Neural cell (in vitro differentiated cells): Measurements from ENCODE around the gene NFKBIA.
"Not testable (repeated sequence)": the region's sequence is repeated elsewhere in the genome, so short reads cannot be mapped to it uniquely, and the experiment has no call there.

Source experiments
- POLR2AphosphoS5 ChIP-seq: IDR thresholded peaks from 2 replicates; pipeline ENCODE4 v1.6.1; 2012
- TAF1 ChIP-seq: IDR thresholded peaks from 2 replicates; pipeline ENCODE4 v1.6.1; 2012; ENCODE audit warnings: low read depth
- TF ChIP-seq, protein P1 (sequence below): fragments of 450-650 bp; IDR thresholded peaks from 2 replicates; pipeline ENCODE4 v1.5.1; 2014; ENCODE audit warnings: antibody characterized with exemption, mild to moderate bottlenecking, moderate library complexity; ENCODE audit not compliant: poor library complexity, severe bottlenecking

DNA sequence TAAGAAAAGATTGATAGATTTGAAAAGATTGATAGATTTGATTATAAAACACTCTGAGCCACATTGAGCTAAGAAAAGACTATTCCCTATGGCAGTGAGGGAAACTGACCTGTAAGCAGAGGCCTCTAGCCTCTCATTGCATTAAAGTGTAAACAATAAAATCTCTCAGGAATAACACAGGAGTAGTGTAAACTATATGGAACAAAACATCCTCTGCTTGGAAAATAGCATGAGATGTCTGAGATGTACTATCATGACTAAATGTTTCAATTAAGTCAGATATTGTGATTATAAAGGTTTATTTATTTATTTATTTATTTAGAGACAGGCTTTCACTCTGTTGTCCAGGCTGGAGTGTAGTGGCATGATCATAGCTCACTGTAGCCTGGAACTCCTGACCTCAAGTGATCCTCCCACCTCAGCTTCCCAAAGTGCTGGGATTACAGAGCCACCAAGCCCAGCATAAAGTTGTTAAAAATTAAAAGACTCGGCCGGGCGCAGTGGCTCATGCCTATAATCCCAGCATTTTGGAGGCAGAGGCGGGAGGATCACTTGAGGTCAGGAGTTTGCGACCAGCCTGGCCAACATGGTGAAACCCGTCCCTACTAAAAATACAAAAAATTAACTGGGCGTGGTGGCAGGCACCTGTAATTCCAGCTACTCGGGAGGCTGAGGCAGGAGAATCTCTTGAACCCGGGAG, 25.2 kb downstream of the NFKBIA start:
- TF ChIP-seq, protein P1, sequence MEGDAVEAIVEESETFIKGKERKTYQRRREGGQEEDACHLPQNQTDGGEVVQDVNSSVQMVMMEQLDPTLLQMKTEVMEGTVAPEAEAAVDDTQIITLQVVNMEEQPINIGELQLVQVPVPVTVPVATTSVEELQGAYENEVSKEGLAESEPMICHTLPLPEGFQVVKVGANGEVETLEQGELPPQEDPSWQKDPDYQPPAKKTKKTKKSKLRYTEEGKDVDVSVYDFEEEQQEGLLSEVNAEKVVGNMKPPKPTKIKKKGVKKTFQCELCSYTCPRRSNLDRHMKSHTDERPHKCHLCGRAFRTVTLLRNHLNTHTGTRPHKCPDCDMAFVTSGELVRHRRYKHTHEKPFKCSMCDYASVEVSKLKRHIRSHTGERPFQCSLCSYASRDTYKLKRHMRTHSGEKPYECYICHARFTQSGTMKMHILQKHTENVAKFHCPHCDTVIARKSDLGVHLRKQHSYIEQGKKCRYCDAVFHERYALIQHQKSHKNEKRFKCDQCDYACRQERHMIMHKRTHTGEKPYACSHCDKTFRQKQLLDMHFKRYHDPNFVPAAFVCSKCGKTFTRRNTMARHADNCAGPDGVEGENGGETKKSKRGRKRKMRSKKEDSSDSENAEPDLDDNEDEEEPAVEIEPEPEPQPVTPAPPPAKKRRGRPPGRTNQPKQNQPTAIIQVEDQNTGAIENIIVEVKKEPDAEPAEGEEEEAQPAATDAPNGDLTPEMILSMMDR = not testable (repeated sequence)
- not testable (repeated sequence) for TF ChIP-seq TAF1, POLR2AphosphoS5
